ENCODE data around the gene STK24. TPM values are rescaled to one million over a fixed set of nuclear protein-coding genes. Genes with fewer than 3 reads are reported as not detected.

The STK24 gene
- polyA plus RNA-seq, 3 donors from 2014 or later, result 10.8 to 18.8 (median 15.8) TPM

DNA sequence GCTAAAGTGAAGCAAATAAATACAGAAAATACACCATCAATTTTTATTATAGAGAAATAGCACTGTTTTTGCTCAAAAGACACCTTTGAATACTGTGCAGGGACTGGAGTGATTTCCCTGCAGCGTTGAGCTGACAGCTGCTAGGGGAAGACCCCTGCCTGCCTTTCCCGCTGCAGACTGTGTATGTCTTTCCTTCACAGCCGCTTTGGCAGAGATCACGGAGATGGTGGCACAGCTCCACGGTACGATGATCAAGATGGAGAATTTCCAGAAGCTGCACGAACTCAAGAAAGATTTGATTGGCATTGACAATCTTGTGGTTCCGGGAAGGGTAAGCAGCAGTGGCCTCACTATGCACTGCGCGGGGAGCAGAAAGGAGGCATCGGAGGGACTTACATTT, 141.5 kb downstream of the STK24 start:
- DNase-seq, result no peak
- Mint-ChIP-seq H3K27ac (no peak overlapping the region), H3K27me3 (ENCODE audit: low read depth in 3 of 3) (peaks cover 3 to 6% (median 4%) of the 10 kb centered on the region in 3 donors), H3K4me1 (no peaks in the 10 kb centered on the region), H3K4me3 (no peak overlapping the region), H3K9me3 (no peaks in the 10 kb centered on the region), H3K36me3 (no peaks in the 10 kb centered on the region)

DNA sequence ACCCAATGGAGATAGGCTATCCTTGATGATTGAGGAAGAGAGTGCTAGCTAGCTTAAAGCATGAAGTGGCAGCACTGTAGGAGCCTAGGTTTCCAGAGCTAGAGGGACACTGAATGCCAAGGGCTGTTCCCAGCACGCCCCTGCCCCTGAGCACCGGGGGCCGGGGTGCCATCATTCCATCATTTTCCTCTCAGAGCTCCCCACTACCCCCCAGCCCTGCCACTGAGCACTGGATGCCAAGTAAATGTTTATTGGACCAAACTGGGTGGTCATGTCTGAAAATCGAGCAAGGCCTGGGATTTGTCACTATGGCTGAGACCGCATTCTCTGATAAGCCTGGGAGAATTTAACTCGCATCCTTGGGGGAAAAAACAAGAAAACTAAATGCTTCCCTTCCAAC, 142.8 kb downstream of the STK24 start:
- no peak overlapping the region for H3K27ac Mint-ChIP-seq
- H3K9me3 Mint-ChIP-seq, result no peaks in the 10 kb centered on the region
- no peak for DNase-seq
- H3K36me3 Mint-ChIP-seq, result no peaks in the 10 kb centered on the region
- no peaks in the 10 kb centered on the region for H3K4me1 Mint-ChIP-seq
- no peak overlapping the region for H3K4me3 Mint-ChIP-seq
- H3K27me3 Mint-ChIP-seq (ENCODE audit: low read depth in 3 of 3), result peaks cover 4 to 12% (median 5%) of the 10 kb centered on the region in 3 donors

DNA sequence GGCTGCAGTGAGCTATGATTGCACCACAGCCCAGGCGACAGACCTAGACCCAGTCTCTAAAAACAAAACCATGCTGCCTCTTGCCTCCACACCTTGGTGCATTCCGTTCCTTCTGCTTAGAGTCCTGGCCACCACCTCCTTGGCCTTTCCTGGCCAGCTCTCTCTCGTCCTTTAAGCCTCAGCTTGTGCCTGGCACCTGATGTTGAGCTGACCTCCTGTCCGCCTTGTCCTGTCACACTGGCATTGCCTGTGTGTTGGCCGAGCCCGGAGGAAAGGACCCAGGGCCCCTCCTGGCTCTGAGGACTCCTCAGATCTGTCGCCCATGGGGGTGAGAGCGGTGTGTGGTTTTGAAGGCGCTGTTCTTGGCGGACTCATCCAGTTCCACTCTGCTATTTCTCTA, 143.3 kb downstream of the STK24 start:
- Mint-ChIP-seq H3K4me1 (no peaks in the 10 kb centered on the region), H3K27me3 (ENCODE audit: low read depth in 3 of 3) (peaks cover 3 to 12% (median 4%) of the 10 kb centered on the region in 3 donors), H3K4me3 (no peak overlapping the region), H3K36me3 (no peaks in the 10 kb centered on the region), H3K9me3 (no peaks in the 10 kb centered on the region), H3K27ac (no peak overlapping the region)
- DNase-seq, result no peak

DNA sequence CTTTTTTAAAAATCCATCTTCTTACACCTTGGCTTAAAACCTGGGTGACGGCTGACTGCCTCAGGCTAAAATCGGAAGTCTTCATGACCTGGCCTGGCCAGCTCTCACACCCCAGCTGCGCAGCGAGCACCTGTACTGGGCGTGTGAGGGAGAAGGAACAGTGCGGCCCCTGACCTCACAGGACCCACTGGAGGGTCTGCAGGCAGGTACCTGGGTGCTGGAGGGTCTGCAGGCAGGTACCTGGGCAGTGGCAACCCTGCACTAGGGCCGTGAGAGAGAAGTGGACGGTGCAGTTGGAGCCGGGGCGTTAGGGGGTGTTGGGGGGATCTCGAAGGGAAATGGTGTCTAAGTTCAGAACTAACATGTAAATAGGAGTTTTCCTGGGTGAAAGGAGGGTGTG, 144.3 kb downstream of the STK24 start:
- no peaks in the 10 kb centered on the region for H3K36me3 Mint-ChIP-seq
- H3K9me3 Mint-ChIP-seq, result no peaks in the 10 kb centered on the region
- no peaks in the 10 kb centered on the region for H3K4me1 Mint-ChIP-seq
- H3K4me3 Mint-ChIP-seq, result no peak overlapping the region
- H3K27ac Mint-ChIP-seq, result no peak overlapping the region
- H3K27me3 Mint-ChIP-seq (ENCODE audit: low read depth in 3 of 3), result peaks cover 2 to 7% (median 4%) of the 10 kb centered on the region in 3 donors
- DNase-seq, result no peak

DNA sequence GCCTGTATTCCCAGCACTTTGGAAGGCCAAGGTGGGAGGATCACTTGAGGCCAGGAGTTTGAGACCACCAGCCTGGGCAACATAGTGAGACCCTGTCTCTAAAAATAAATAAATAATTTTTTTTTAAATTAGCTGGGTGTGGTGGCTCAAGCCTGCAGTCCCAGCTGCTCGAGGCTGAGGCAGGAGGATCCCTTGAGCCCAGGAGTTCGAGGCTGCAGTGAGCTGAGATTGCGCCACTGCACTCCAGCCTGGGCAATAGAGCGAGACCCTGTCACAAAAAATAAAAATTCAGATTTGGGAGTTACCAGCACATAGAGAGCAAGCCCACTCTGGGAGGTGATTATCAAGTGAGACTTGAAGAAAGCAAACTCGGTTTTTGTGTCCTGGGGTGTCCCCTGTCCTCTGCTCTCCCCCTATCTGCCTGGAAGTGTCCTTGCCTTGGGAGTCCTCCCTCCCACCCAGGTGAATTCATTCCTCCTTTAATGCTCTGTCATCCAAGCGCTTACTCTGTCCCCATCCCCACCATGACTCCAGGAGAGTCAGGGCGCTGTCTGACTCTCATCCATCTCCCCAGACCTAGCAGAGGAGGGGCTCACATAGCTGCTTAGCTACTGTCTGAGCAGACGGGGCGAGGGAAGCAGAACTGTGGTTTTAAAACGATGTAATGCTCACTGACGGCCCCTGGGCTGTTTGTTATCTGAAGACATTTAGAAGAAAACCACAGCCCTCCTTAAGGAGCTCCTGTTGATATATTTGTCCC, 146.8 kb downstream of the STK24 start:
- H3K27ac Mint-ChIP-seq, result no peak overlapping the region
- H3K4me1 Mint-ChIP-seq, result no peaks in the 10 kb centered on the region
- no peak for DNase-seq
- H3K27me3 Mint-ChIP-seq (ENCODE audit: low read depth in 3 of 3), result peaks cover 3 to 6% (median 4%) of the 10 kb centered on the region in 3 donors
- H3K36me3 Mint-ChIP-seq, result no peaks in the 10 kb centered on the region
- no peak overlapping the region for H3K4me3 Mint-ChIP-seq
- H3K9me3 Mint-ChIP-seq, result no peaks in the 10 kb centered on the region

DNA sequence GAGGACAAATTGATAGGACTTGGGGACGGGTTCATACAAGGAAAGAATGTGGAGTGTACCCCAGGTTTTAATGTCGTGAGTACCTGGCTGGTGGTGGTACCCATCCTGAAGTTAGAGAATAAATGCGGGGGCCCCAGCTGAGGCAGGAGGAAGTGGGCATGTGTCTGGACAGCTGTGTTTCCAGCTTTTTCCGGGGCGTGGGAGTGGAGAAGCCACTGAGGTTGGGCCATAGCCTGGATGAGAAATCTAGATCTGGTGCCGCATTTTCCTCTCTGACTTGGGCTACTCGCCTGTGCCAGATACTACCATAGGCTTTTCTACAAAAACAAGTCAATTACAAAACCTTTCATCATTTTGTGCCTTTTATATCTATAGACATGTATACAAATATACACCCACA, 147.4 kb downstream of the STK24 start:
- no peaks in the 10 kb centered on the region for H3K4me1 Mint-ChIP-seq
- no peaks in the 10 kb centered on the region for H3K36me3 Mint-ChIP-seq
- no peak overlapping the region for H3K4me3 Mint-ChIP-seq
- H3K27me3 Mint-ChIP-seq (ENCODE audit: low read depth in 3 of 3), result peaks cover 4 to 6% (median 5%) of the 10 kb centered on the region in 3 donors
- H3K27ac Mint-ChIP-seq, result no peak overlapping the region
- H3K9me3 Mint-ChIP-seq, result no peaks in the 10 kb centered on the region
- no peak for DNase-seq

DNA sequence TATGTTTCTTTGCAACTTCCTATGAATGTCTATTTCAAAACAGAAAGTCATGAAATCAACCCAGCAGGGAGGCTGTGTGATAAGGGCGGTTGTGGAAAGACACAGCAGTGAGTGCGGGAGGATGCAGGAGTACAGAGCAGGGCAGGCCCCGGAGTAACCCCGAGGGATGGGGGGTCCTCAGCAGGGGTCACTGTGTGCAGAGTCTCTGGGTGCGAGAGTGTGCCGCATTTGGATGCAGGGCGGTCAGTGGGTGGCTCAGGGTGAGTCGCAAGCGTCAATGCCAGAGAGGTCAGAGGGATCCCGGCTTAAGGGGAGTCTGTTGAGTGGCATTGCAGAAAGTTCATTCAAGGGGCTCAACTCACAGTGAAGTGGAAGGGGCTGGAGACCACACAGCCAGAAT, 147.8 kb downstream of the STK24 start:
- DNase-seq, result no peak
- no peaks in the 10 kb centered on the region for H3K4me1 Mint-ChIP-seq
- H3K27ac Mint-ChIP-seq, result no peak overlapping the region

GRCh38 chr13:98428256-98428966, 148.5 kb downstream of the STK24 start:
- Mint-ChIP-seq H3K4me3 (no peak overlapping the region), H3K27ac (no peak overlapping the region), H3K36me3 (no peaks in the 10 kb centered on the region), H3K9me3 (no peaks in the 10 kb centered on the region), H3K27me3 (ENCODE audit: low read depth in 3 of 3) (peaks cover 2 to 6% (median 5%) of the 10 kb centered on the region in 3 donors), H3K4me1 (no peaks in the 10 kb centered on the region)
- DNase-seq, result no peak

More for the DNA sequence above, 147.8 kb downstream of the STK24 start:
- no peaks in the 10 kb centered on the region for H3K36me3 Mint-ChIP-seq
- H3K4me3 Mint-ChIP-seq, result no peak overlapping the region
- peaks cover 4 to 6% (median 5%) of the 10 kb centered on the region in 3 donors for H3K27me3 Mint-ChIP-seq (ENCODE audit: low read depth in 3 of 3)
- no peaks in the 10 kb centered on the region for H3K9me3 Mint-ChIP-seq

GRCh38 chr13:98427331-98427995, 149.4 kb downstream of the STK24 start:
- H3K4me1 Mint-ChIP-seq, result no peaks in the 10 kb centered on the region
- peaks cover 0 to 6% (median 5%) of the 10 kb centered on the region in 3 donors for H3K27me3 Mint-ChIP-seq (ENCODE audit: low read depth in 3 of 3)

GRCh38 chr13:98423417-98423816, 153.5 kb downstream of the STK24 start:
- Mint-ChIP-seq H3K27me3 (ENCODE audit: low read depth in 3 of 3) (peaks cover 0 to 5% (median 4%) of the 10 kb centered on the region in 3 donors), H3K9me3 (peaks cover 0 to 1% (median 0%) of the 10 kb centered on the region in 6 donors), H3K4me3 (no peak overlapping the region), H3K36me3 (no peaks in the 10 kb centered on the region), H3K4me1 (no peaks in the 10 kb centered on the region), H3K27ac (no peak overlapping the region)
- no peak for DNase-seq

More at GRCh38 chr13:98427331-98427995, 149.4 kb downstream of the STK24 start:
- Mint-ChIP-seq H3K36me3 (no peaks in the 10 kb centered on the region), H3K9me3 (no peaks in the 10 kb centered on the region), H3K27ac (no peak overlapping the region), H3K4me3 (no peak overlapping the region)
- DNase-seq, result no peak

- no peak overlapping the region for H3K4me3 Mint-ChIP-seq
- no peaks in the 10 kb centered on the region for H3K4me1 Mint-ChIP-seq
- H3K27ac Mint-ChIP-seq, result no peak overlapping the region
- DNase-seq, result no peak
- peaks cover 0 to 8% (median 5%) of the 10 kb centered on the region in 3 donors for H3K27me3 Mint-ChIP-seq (ENCODE audit: low read depth in 3 of 3)
- H3K36me3 Mint-ChIP-seq, result no peaks in the 10 kb centered on the region
- H3K9me3 Mint-ChIP-seq, result peaks cover 0 to 2% (median 0%) of the 10 kb centered on the region in 6 donors
Observed at GRCh38 chr13:98422046-98422445, 154.9 kb downstream of the STK24 start.

- Mint-ChIP-seq H3K36me3 (no peaks in the 10 kb centered on the region), H3K27ac (no peak overlapping the region), H3K4me3 (no peak overlapping the region), H3K4me1 (no peaks in the 10 kb centered on the region), H3K27me3 (ENCODE audit: low read depth in 3 of 3) (peaks cover 0 to 10% (median 3%) of the 10 kb centered on the region in 3 donors), H3K9me3 (peaks cover 0 to 5% (median 0%) of the 10 kb centered on the region in 6 donors)
- no peak for DNase-seq
Observed at GRCh38 chr13:98420554-98421175, 156.2 kb downstream of the STK24 start.

DNA sequence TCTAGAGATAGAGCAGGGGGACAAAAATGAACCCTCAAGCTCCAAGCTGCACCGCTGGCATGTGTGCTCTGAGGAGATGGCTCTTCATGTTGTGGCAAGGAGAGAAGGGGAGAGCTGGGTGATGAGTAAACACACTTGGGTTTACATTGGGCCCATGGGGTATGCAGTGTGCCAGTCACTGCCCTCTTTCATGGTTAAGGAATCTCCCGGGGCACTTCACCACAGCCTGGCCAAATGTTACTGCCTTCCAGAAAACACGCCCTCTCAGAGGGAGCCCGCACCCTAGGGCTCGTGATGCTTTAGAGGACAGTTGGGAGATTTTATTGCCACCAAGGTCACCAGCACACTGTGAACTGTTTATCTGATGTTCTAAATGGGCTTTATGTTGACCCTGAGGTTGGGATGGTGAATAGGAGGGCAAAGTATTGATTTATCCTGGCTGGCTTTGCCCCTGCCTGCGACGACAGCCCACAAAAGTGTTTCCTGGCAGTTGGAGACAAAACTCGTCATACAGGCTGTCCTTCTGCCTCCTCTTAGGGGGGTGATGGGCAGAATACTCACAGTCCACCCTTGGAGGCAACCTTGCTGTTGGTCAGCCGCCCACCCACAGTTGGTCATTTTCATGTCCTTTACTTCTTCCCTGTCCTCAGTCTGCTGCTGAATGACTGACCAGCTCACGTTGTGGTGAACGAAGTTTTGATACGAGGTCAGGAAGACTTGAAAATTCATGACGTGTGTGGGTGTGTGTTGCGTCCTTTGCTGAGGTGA, 156.9 kb downstream of the STK24 start:
- DNase-seq, result no peak
- Mint-ChIP-seq H3K4me3 (no peak overlapping the region), H3K27ac (no peak overlapping the region), H3K4me1 (no peaks in the 10 kb centered on the region), H3K36me3 (no peaks in the 10 kb centered on the region), H3K9me3 (peaks cover 0 to 5% (median 0%) of the 10 kb centered on the region in 6 donors), H3K27me3 (ENCODE audit: low read depth in 3 of 3) (peaks cover 0 to 10% (median 3%) of the 10 kb centered on the region in 3 donors)

All from immature natural killer cell (primary cell).